OCI-LY3 (cell line): ENCODE data around the gene KIF15.

Experiments
- EZH2phosphoT487 ChIP-seq: fragments of 200-600 bp; shearing (Covaris generic); IDR thresholded peaks from 2 replicates; pipeline ENCODE4 v1.6.1; 2018; ENCODE audit warnings: antibody characterized with exemption, mixed run types, low read depth
- TF ChIP-seq, protein P1 (sequence below): fragments of 200-600, 300-600 bp; sonication (generic); IDR thresholded peaks from 2 replicates; pipeline ENCODE4 v1.5.1; 2014; ENCODE audit warnings: antibody characterized with exemption, low read length, low read depth

DNA sequence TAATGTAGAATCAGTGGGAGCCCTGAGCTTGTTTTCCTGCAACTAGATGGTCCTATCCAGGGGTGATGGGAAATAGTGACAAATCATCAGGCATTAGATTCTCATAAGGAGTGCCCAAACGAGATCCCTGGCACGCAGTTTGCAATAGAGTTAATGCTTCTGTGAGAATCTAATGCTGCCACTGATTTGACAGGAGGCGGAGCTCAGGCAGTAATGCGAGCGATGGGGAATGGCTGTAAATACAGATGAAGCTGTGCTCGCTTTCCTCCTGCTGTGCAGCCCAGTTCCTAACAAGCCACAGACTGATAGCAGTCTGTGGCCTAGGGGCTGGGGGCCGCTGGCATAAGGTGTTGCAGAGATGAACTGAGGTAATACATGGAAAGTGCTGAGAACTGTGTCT lies 71.8 kb downstream of the KIF15 start:
- TF ChIP-seq, protein P1, sequence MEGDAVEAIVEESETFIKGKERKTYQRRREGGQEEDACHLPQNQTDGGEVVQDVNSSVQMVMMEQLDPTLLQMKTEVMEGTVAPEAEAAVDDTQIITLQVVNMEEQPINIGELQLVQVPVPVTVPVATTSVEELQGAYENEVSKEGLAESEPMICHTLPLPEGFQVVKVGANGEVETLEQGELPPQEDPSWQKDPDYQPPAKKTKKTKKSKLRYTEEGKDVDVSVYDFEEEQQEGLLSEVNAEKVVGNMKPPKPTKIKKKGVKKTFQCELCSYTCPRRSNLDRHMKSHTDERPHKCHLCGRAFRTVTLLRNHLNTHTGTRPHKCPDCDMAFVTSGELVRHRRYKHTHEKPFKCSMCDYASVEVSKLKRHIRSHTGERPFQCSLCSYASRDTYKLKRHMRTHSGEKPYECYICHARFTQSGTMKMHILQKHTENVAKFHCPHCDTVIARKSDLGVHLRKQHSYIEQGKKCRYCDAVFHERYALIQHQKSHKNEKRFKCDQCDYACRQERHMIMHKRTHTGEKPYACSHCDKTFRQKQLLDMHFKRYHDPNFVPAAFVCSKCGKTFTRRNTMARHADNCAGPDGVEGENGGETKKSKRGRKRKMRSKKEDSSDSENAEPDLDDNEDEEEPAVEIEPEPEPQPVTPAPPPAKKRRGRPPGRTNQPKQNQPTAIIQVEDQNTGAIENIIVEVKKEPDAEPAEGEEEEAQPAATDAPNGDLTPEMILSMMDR = no peak
- TF ChIP-seq EZH2phosphoT487 = no peak
